ENCODE measurements around the gene CREBL2.

GRCh38 chr12:12627308-12627827, 15.7 kb downstream of the CREBL2 start:
- TF ChIP-seq CTCF (conservative IDR thresholded peaks at IDR 0.05; ENCODE audit: low read length) = no peak
- no peak for TF ChIP-seq EZH2phosphoT487 (IDR thresholded peaks at IDR 0.05; ENCODE audit: borderline replicate concordance, low read depth, low read length)

All from OCI-LY7 (cell line).